NCI-H1048 (cell line): ENCODE results near the gene BFSP2.

ENCODE experiments used
- DNase-seq: peaks from one replicate; lab custom pipeline; 2025; lab: John Stamatoyannopoulos, UW

The BFSP2 gene

GRCh38 chr3:133419151-133419909, 19.5 kb downstream of the BFSP2 start:
- no peak for DNase-seq

- DNase-seq: no peak
Observed at GRCh38 chr3:133424937-133425869, 25.3 kb downstream of the BFSP2 start.

- DNase-seq: no peak
Observed at GRCh38 chr3:133425898-133426297, 26.0 kb downstream of the BFSP2 start.

- DNase-seq: no peak
Observed at GRCh38 chr3:133426721-133427120, 26.9 kb downstream of the BFSP2 start.

- DNase-seq: no peak
Observed at GRCh38 chr3:133428552-133428951, 28.7 kb downstream of the BFSP2 start.

GRCh38 chr3:133429063-133429462, 29.2 kb downstream of the BFSP2 start:
- DNase-seq: no peak

- DNase-seq: no peak
Observed at GRCh38 chr3:133439563-133439962, 39.7 kb downstream of the BFSP2 start.

GRCh38 chr3:133440652-133441051, 40.8 kb downstream of the BFSP2 start:
- DNase-seq: no peak

GRCh38 chr3:133441867-133442270, 42.0 kb downstream of the BFSP2 start:
- DNase-seq: no peak

- DNase-seq: no peak
Observed at GRCh38 chr3:133442518-133442917, 42.7 kb downstream of the BFSP2 start.

GRCh38 chr3:133443649-133444422, 44.0 kb downstream of the BFSP2 start:
- DNase-seq: no peak

- DNase-seq: no peak
Observed at GRCh38 chr3:133444423-133444774, 44.5 kb downstream of the BFSP2 start.

- DNase-seq: no peak
Observed at GRCh38 chr3:133445108-133445507, 45.3 kb downstream of the BFSP2 start.

- no peak for DNase-seq
Observed at GRCh38 chr3:133447750-133448477, 48.1 kb downstream of the BFSP2 start.

- peak; percentile 31 for DNase-seq
Observed at GRCh38 chr3:133448478-133449122, 48.7 kb downstream of the BFSP2 start.

- no peak for DNase-seq
Observed at GRCh38 chr3:133451309-133451708, 51.5 kb downstream of the BFSP2 start.

- DNase-seq: no peak
Observed at GRCh38 chr3:133452641-133453319, 52.9 kb downstream of the BFSP2 start.

GRCh38 chr3:133453383-133453782, 53.5 kb downstream of the BFSP2 start:
- DNase-seq: no peak

GRCh38 chr3:133455281-133455680, 55.4 kb downstream of the BFSP2 start:
- no peak for DNase-seq

- DNase-seq: no peak
Observed at GRCh38 chr3:133455960-133456359, 56.1 kb downstream of the BFSP2 start.

- DNase-seq: no peak
Observed at GRCh38 chr3:133457025-133457424, 57.2 kb downstream of the BFSP2 start.
